Calu3 (cell line): ENCODE measurements around the gene AOAH. TPM values are rescaled to one million over a fixed set of nuclear protein-coding genes. Genes with fewer than 3 reads are reported as not detected.

ENCODE experiments used
- BruUV-seq: library from RNA; stranded (reverse); fragments of 400-500 nt; replicated peaks from 2 replicates; lab custom pipeline; 2021; lab: Mats Ljungman, UMichigan
- CTCF ChIA-PET: fragments of 300-600 bp; sonication (Branson Sonifier 250); formaldehyde crosslinking; loops from one replicate; lab custom pipeline; 2022; ENCODE audit warnings: antibody characterized with exemption; lab: Charles Lee
- DNase-seq: peaks from one replicate; pipeline ENCODE4 v3.0.0; 2022
- H3K27ac Mint-ChIP-seq: one replicate; pipeline ENCODE4 v1.8.0; 2022; ENCODE audit warnings: mixed read lengths; ENCODE audit not compliant: unreplicated experiment
- H3K27me3 Mint-ChIP-seq: one replicate; pipeline ENCODE4 v1.8.0; 2022; ENCODE audit warnings: mixed read lengths; ENCODE audit not compliant: unreplicated experiment
- H3K36me3 Mint-ChIP-seq: one replicate; pipeline ENCODE4 v1.8.0; 2022; ENCODE audit warnings: mild to moderate bottlenecking, moderate library complexity, mixed read lengths; ENCODE audit not compliant: insufficient read depth, unreplicated experiment
- H3K4me1 Mint-ChIP-seq: one replicate; pipeline ENCODE4 v1.8.0; 2022; ENCODE audit warnings: mild to moderate bottlenecking, low read depth, mixed read lengths; ENCODE audit not compliant: unreplicated experiment
- H3K4me3 Mint-ChIP-seq: one replicate; pipeline ENCODE4 v1.8.0; 2022; ENCODE audit warnings: mild to moderate bottlenecking, low read depth, moderate library complexity, mixed read lengths; ENCODE audit not compliant: unreplicated experiment
- H3K9me3 Mint-ChIP-seq: one replicate; pipeline ENCODE4 v1.8.0; 2022; ENCODE audit warnings: low read depth, mixed read lengths; ENCODE audit not compliant: unreplicated experiment
- intact Hi-C: fragments of 100-400 bp; cut with micrococcal nuclease; formaldehyde crosslinking; loops from one replicate; pipeline ENCODE4 v1.10.0; 2022; ENCODE audit not compliant: unreplicated experiment
- total RNA-seq: library from RNA; stranded (reverse); gene quantifications from 2 replicates; pipeline ENCODE4 v1.2.3, GENCODE V29; 2022
- TF ChIP-seq, protein P1 (sequence below): fragments of 200-600 bp; IDR thresholded peaks from one replicate; pipeline ENCODE4 v1.8.0; 2022; ENCODE audit warnings: antibody characterized with exemption; ENCODE audit not compliant: unreplicated experiment

AOAH gene
- total RNA-seq, 1 experiment from 2014 or later, result not detected

DNA sequence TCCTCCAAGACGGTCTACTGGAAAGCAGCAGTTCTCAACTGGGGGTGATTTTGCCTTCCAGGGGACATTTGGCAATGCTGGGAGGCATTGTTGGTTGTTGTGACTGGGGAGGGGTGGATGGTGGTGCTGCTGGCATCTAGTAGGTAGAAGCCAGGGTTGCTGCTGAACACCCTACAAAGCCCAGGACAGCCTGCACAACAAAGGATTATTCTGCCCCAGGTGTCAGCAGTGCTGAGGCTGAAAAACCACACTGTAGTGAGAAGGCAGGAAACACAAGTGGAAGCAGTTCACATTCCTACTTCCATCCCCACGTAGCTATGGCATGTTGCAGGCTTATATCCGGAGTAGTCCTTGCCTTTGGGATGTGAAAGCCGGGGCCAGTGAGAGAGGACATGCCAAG is 86.9 kb downstream of the AOAH start:
- Mint-ChIP-seq H3K36me3 (no peaks in the 10 kb centered on the region), H3K9me3 (no peaks in the 10 kb centered on the region), H3K4me1 (no peaks in the 10 kb centered on the region), H3K27ac (no peak overlapping the region), H3K4me3 (no peak overlapping the region), H3K27me3 (peaks cover 23% of the 10 kb centered on the region)
- no peak for DNase-seq
- intact Hi-C loops, result no loop called here
- no TSS peak for BruUV-seq
- CTCF ChIA-PET, result no interaction called here
- TF ChIP-seq, protein P1, sequence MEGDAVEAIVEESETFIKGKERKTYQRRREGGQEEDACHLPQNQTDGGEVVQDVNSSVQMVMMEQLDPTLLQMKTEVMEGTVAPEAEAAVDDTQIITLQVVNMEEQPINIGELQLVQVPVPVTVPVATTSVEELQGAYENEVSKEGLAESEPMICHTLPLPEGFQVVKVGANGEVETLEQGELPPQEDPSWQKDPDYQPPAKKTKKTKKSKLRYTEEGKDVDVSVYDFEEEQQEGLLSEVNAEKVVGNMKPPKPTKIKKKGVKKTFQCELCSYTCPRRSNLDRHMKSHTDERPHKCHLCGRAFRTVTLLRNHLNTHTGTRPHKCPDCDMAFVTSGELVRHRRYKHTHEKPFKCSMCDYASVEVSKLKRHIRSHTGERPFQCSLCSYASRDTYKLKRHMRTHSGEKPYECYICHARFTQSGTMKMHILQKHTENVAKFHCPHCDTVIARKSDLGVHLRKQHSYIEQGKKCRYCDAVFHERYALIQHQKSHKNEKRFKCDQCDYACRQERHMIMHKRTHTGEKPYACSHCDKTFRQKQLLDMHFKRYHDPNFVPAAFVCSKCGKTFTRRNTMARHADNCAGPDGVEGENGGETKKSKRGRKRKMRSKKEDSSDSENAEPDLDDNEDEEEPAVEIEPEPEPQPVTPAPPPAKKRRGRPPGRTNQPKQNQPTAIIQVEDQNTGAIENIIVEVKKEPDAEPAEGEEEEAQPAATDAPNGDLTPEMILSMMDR, result no peak

DNA sequence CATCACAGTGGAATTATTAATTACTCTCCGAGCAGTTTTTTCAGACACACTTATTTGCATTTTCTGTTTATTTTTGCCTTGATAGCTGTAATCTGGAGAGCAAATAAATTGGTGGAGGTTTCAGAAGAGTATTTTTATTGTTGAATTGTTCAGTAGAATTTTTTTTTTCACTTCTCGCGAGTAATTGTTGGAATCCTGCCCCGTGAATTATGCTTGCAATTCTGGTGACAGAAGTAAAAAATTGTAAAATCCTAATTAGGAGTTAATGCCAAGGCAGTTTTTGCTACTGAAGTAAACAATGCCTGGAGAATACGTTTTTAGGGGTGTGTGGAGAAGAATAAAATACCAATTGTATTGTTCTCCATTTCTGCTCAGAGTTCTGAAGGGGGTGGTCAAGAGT is 88.2 kb downstream of the AOAH start:
- Mint-ChIP-seq H3K4me1 (no peaks in the 10 kb centered on the region), H3K4me3 (no peak overlapping the region), H3K9me3 (no peaks in the 10 kb centered on the region), H3K27me3 (peaks cover 35% of the 10 kb centered on the region), H3K36me3 (no peaks in the 10 kb centered on the region), H3K27ac (no peak overlapping the region)
- CTCF ChIA-PET, result interaction anchor here (0.6 kb wide), 1 partner anchor 35 kb away, joined by 3 read pairs; no protein-coding TSS in a partner anchor
- no TSS peak for BruUV-seq
- intact Hi-C loops, result no loop called here
- no peak for DNase-seq
- TF ChIP-seq, protein P1, result no peak

DNA sequence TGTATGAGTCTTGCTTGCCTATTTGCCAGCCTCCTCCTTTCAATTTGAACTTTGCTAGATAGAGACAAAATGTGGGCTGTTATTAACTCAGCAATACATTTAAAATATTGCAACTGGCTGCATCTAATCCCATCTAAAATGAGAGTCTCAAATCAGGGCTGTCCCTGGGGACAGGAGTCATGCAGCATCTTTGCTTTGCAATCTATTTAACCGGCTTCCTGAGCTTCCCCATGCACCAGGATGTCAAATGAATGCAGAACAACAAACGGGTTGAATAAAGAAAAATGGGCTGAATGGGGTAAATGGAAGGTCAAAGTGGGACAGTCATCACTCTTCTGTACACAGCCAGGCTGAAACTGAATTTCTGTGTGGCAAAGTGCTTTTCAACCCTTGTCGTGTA is 89.2 kb downstream of the AOAH start:
- CTCF ChIA-PET, result no interaction called here

DNA sequence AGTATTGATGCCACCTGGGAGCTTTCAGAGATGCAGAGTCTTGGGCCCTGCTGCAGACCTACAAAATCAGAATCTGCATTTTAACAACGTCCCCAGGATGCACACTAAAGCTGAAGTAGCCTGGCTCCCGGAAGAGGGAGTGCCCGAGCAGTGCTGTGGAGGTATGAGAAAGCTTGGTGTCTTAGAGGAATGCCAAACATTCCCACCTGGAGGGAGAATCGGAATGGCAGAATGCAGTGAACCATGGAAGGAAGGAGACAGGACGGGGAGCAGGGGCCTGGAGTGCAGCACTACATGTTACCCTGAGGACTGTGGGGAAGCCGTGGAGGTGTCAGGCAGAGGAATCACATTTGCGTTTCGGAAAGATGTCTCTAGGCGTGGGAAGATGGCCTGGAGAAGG is 90.9 kb downstream of the AOAH start:
- TF ChIP-seq, protein P1, result no peak
- Mint-ChIP-seq H3K4me1 (no peaks in the 10 kb centered on the region), H3K4me3 (no peak overlapping the region), H3K27me3 (peaks cover 38% of the 10 kb centered on the region), H3K9me3 (no peaks in the 10 kb centered on the region), H3K27ac (no peak overlapping the region), H3K36me3 (no peaks in the 10 kb centered on the region)
- DNase-seq, result no peak
- CTCF ChIA-PET, result no interaction called here
- no TSS peak for BruUV-seq
- intact Hi-C loops, result no loop called here

More for the DNA sequence above, 89.2 kb downstream of the AOAH start:
- BruUV-seq, result no TSS peak
- intact Hi-C loops, result no loop called here
- no peak for DNase-seq
- Mint-ChIP-seq H3K4me3 (no peak overlapping the region), H3K9me3 (no peaks in the 10 kb centered on the region), H3K27ac (no peak overlapping the region), H3K4me1 (no peaks in the 10 kb centered on the region), H3K36me3 (no peaks in the 10 kb centered on the region), H3K27me3 (peaks cover 30% of the 10 kb centered on the region)
- TF ChIP-seq, protein P1, result no peak
